ENCODE results near the gene ZNF362. TPM values are rescaled to one million over a fixed set of nuclear protein-coding genes. Genes with fewer than 3 reads are reported as not detected.

Gene ZNF362
- total and polyA plus RNA-seq, 2 of the 13 experiments (the other 11 are each of a cell fraction or from before 2014, with no cell fraction given) = 8.3 to 14.2 TPM

- TF ChIP-seq TFE3 (CRISPR knock-in tag; IDR thresholded peaks at IDR 0.05) = peak; percentile 71; the same call in 1 of the 2 replicates
- no peak for TF ChIP-seq ZNF720 (CRISPR knock-in tag; IDR thresholded peaks at IDR 0.05)
- no peak for TF ChIP-seq ZNF484 (CRISPR knock-in tag; IDR thresholded peaks at IDR 0.05; ENCODE audit: borderline replicate concordance, low read depth)
- peak; percentile 56; the same call in 1 of the 2 replicates for TF ChIP-seq ZC3H13 (CRISPR knock-in tag; IDR thresholded peaks at IDR 0.05)
- TF ChIP-seq JARID2 (CRISPR knock-in tag; IDR thresholded peaks at IDR 0.05; ENCODE audit: insufficient replicate concordance) = no peak
- TF ChIP-seq KLF16 (CRISPR knock-in tag; IDR thresholded peaks at IDR 0.05) = peak in 1 of 2 experiments; percentile 77; a peak in 1 of 4 replicates
- TF ChIP-seq ZNF430 (CRISPR knock-in tag; IDR thresholded peaks at IDR 0.05) = no peak
- peak; percentile 72; the same call in 1 of the 2 replicates for TF ChIP-seq HOMEZ (CRISPR knock-in tag; IDR thresholded peaks at IDR 0.05; ENCODE audit: low read depth)
- peak; percentile 89; the same call in 1 of the 2 replicates for TF ChIP-seq ZNF275 (CRISPR knock-in tag; IDR thresholded peaks at IDR 0.05; ENCODE audit: borderline replicate concordance)
- TF ChIP-seq FOXC1 (CRISPR knock-in tag; IDR thresholded peaks at IDR 0.05; ENCODE audit: borderline replicate concordance) = no peak
- no peak for TF ChIP-seq ZNF891 (CRISPR knock-in tag; IDR thresholded peaks at IDR 0.05)
- TF ChIP-seq ZNF598 (CRISPR knock-in tag; IDR thresholded peaks at IDR 0.05; ENCODE audit: borderline replicate concordance) = 0 out of 2 replicates have a peak, but pooled peaks have one; percentile 42
- TF ChIP-seq E2F5 (CRISPR knock-in tag; conservative IDR thresholded peaks at IDR 0.05) = no peak
- no peak for TF ChIP-seq NPAS2 (CRISPR knock-in tag; IDR thresholded peaks at IDR 0.05; ENCODE audit: borderline replicate concordance)
- no peak for TF ChIP-seq USF2 (IDR thresholded peaks at IDR 0.05; ENCODE audit: low read depth, low read length)
- no peak for TF ChIP-seq USF2 (CRISPR knock-in tag; IDR thresholded peaks at IDR 0.05; ENCODE audit: borderline replicate concordance)
- no peak for TF ChIP-seq ZNF256 (CRISPR knock-in tag; conservative IDR thresholded peaks at IDR 0.05)
- TF ChIP-seq NR3C1 (CRISPR knock-in tag; IDR thresholded peaks at IDR 0.05) = no peak
- TF ChIP-seq MNT (IDR thresholded peaks at IDR 0.05) = peak; percentile 80
- no peak for TF ChIP-seq CHD4 (IDR thresholded peaks at IDR 0.05; ENCODE audit: borderline replicate concordance, low read length)
Measured at GRCh38 chr1:33342041-33342723, 85.9 kb downstream of the ZNF362 start (continued).

Measured in HepG2 (cell line).